HCT116 (cell line): Measurements from ENCODE around the gene SCGN. TPM values are rescaled to one million over a fixed set of nuclear protein-coding genes. Genes with fewer than 3 reads are reported as not detected.

Source experiments
- ATAC-seq: fragments of 200-7000 bp; cut with Tn5 transposase; 2 replicates; pipeline ENCODE4 v1.9.1; 2020; ENCODE audit warnings: mild to moderate bottlenecking, moderate library complexity
- BruUV-seq: library from RNA; stranded (reverse); fragments of 400-500 nt; replicated peaks from 2 replicates; lab custom pipeline; 2021; lab: Mats Ljungman, UMichigan
- CTCF ChIA-PET: fragments of 300-600 bp; sonication (Branson Sonifier 250); formaldehyde crosslinking; loops from one replicate; lab custom pipeline; 2021; ENCODE audit warnings: antibody characterized with exemption; lab: Charles Lee
- POLR2A ChIA-PET: fragments of 300-600, 350-600 bp; sonication (Branson Sonifier 250); formaldehyde crosslinking; loops from one replicate; lab custom pipeline; 2021; ENCODE audit warnings: antibody characterized with exemption; lab: Charles Lee
- RAD21 ChIA-PET, 2 experiments: fragments of 300-600 bp; sonication (Branson Sonifier 250); formaldehyde crosslinking; loops; one replicate each; lab custom pipeline; 2023; ENCODE audit warnings: low total read pairs in 2 of 2; ENCODE audit not compliant: uncharacterized antibody in 2 of 2, unreplicated experiment in 2 of 2, low non-redundant PET in 1 of 2; lab: Charles Lee
- DNase-seq: peaks from one replicate; pipeline ENCODE4 v3.0.0-alpha.2; 2010; ENCODE audit warnings: low read depth, low spot score
- H2AFZ ChIP-seq: fragments of 200-600 bp; shearing (Covaris generic), sonication (generic); 2 replicates; pipeline ENCODE4 v1.6.1; 2017; ENCODE audit warnings: low read depth, mixed run types, mixed read lengths, antibody characterized with exemption, low read length; ENCODE audit not compliant: poor library complexity, severe bottlenecking
- H3K27ac ChIP-seq: 2 replicates; pipeline ENCODE4 v1.5.1; 2012; ENCODE audit warnings: low read depth, low read length
- H3K27me3 ChIP-seq: fragments of 200-600 bp; sonication (generic); 2 replicates; pipeline ENCODE4 v1.6.1; 2016; ENCODE audit warnings: mixed run types, low read length, mixed read lengths; ENCODE audit not compliant: insufficient read depth
- H3K36me3 ChIP-seq, 2 experiments: fragments of 200-500 bp in 1 of 2; fragments of 200-600 bp in 1 of 2; sonication (Bioruptor generic) in 1 of 2; sonication (generic) in 1 of 2; 2 replicates each; pipeline versions ENCODE4 v1.5.1 to v1.6.1; 2014 to 2016; ENCODE audit warnings: low read length in 2 of 2, inconsistent platforms in 1 of 2, mixed read lengths in 1 of 2, mixed run types in 1 of 2; ENCODE audit not compliant: insufficient read depth in 2 of 2, control insufficient read depth in 1 of 2
- H3K4me1 ChIP-seq, 2 experiments: fragments of 200-600 bp in 1 of 2; sonication (generic) in 1 of 2; 2 replicates each; pipeline versions ENCODE4 v1.5.1 to v1.6.1; 2012 to 2017; ENCODE audit warnings: low read length in 2 of 2, inconsistent platforms in 1 of 2, mild to moderate bottlenecking in 1 of 2, mixed read lengths in 1 of 2, mixed run types in 1 of 2, moderate library complexity in 1 of 2; ENCODE audit not compliant: insufficient read depth in 2 of 2, control insufficient read depth in 1 of 2
- H3K4me2 ChIP-seq: fragments of 200-600 bp; sonication (generic); 2 replicates; pipeline ENCODE4 v1.6.1; 2017; ENCODE audit warnings: mixed run types, low read length, mixed read lengths
- H3K4me3 ChIP-seq, 2 experiments: fragments of 200-600 bp in 1 of 2; sonication (generic) in 1 of 2; replicated peaks in 1 of 2; 2 replicates each; pipeline ENCODE4 v1.5.1; 2011 to 2016; ENCODE audit warnings: low read length in 2 of 2, control low read depth in 1 of 2, low read depth in 1 of 2, mild to moderate bottlenecking in 1 of 2, mixed read lengths in 1 of 2, mixed run types in 1 of 2
- H3K79me2 ChIP-seq: fragments of 200-600 bp; sonication (generic); 2 replicates; pipeline ENCODE4 v1.6.1; 2017; ENCODE audit warnings: mild to moderate bottlenecking, mixed run types, low read length, moderate library complexity, mixed read lengths; ENCODE audit not compliant: insufficient read depth
- H3K9ac ChIP-seq: fragments of 200-600 bp; sonication (generic); 2 replicates; pipeline ENCODE4 v1.6.1; 2016; ENCODE audit warnings: low read length, mixed read lengths
- H3K9me2 ChIP-seq: fragments of 200-600 bp; sonication (generic), shearing (Covaris generic); 2 replicates; pipeline ENCODE4 v1.6.1; 2017; ENCODE audit warnings: mixed run types, mild to moderate bottlenecking, moderate library complexity; ENCODE audit not compliant: insufficient read depth
- H3K9me3 ChIP-seq, 2 experiments: fragments of 200-500 bp in 1 of 2; fragments of 200-600 bp in 1 of 2; sonication (Bioruptor generic) in 1 of 2; sonication (generic) in 1 of 2; 2 replicates each; pipeline ENCODE4 v1.6.1; 2014 to 2017; ENCODE audit warnings: low read length in 2 of 2, mixed read lengths in 2 of 2, inconsistent platforms in 1 of 2, low read depth in 1 of 2, mild to moderate bottlenecking in 1 of 2, mixed run types in 1 of 2, moderate library complexity in 1 of 2; ENCODE audit not compliant: control insufficient read depth in 1 of 2, insufficient read depth in 1 of 2
- H4K20me1 ChIP-seq: fragments of 200-600 bp; sonication (generic), shearing (Covaris generic); 2 replicates; pipeline ENCODE4 v1.6.1; 2017; ENCODE audit warnings: mixed run types, mild to moderate bottlenecking, moderate library complexity; ENCODE audit not compliant: insufficient read depth
- EGR1 ChIP-seq: IDR thresholded peaks from 2 replicates; pipeline ENCODE4 v1.6.1; 2012; ENCODE audit warnings: low read depth
- ELF1 ChIP-seq: IDR thresholded peaks from 2 replicates; pipeline ENCODE4 v1.6.1; 2012; ENCODE audit warnings: low read depth, borderline replicate concordance
- EZH2 ChIP-seq: fragments of 200-600 bp; sonication (generic); IDR thresholded peaks from 2 replicates; pipeline ENCODE4 v1.6.1; 2017; ENCODE audit warnings: antibody characterized with exemption, mixed run types
- EZH2phosphoT487 ChIP-seq: fragments of 200-600 bp; IDR thresholded peaks from 2 replicates; pipeline ENCODE4 v1.6.1; 2018; ENCODE audit warnings: antibody characterized with exemption, borderline replicate concordance
- FOSL1 ChIP-seq: IDR thresholded peaks from 2 replicates; pipeline ENCODE4 v1.6.1; 2012; ENCODE audit warnings: low read depth
- JUND ChIP-seq: IDR thresholded peaks from 2 replicates; pipeline ENCODE4 v1.6.1; 2012
- POLR2A ChIP-seq: IDR thresholded peaks from 2 replicates; pipeline ENCODE4 v1.7.0; 2011; ENCODE audit warnings: borderline replicate concordance; ENCODE audit not compliant: insufficient read depth, insufficient read length; ENCODE audit errors: extremely low read depth
- POLR2AphosphoS5 ChIP-seq: IDR thresholded peaks from 2 replicates; pipeline ENCODE4 v1.6.1; 2011; ENCODE audit warnings: mild to moderate bottlenecking, low read depth, low read length, moderate library complexity
- RAD21 ChIP-seq: IDR thresholded peaks from 2 replicates; pipeline ENCODE4 v1.6.1; 2012; ENCODE audit warnings: low read depth, mild to moderate bottlenecking
- SIN3A ChIP-seq: IDR thresholded peaks from 2 replicates; pipeline ENCODE4 v1.6.1; 2012; ENCODE audit warnings: low read depth
- SP1 ChIP-seq: IDR thresholded peaks from 2 replicates; pipeline ENCODE4 v1.6.1; 2012; ENCODE audit warnings: low read depth
- SRF ChIP-seq: IDR thresholded peaks from 2 replicates; pipeline ENCODE4 v1.6.1; 2012; ENCODE audit warnings: low read depth
- TCF7L2 ChIP-seq: IDR thresholded peaks from 2 replicates; pipeline ENCODE4 v1.7.0; 2011; ENCODE audit warnings: borderline replicate concordance, inconsistent platforms; ENCODE audit not compliant: insufficient read depth, insufficient read length; ENCODE audit errors: extremely low read depth
- YY1 ChIP-seq: IDR thresholded peaks from 2 replicates; pipeline ENCODE4 v1.6.1; 2011; ENCODE audit warnings: low read length, low read depth, moderate library complexity, mild to moderate bottlenecking; ENCODE audit not compliant: insufficient replicate concordance; ENCODE audit errors: extremely low read depth
- ZFX ChIP-seq: fragments of 450-650 bp; IDR thresholded peaks from 2 replicates; pipeline ENCODE4 v1.6.1; 2017
- ZNF274 ChIP-seq: fragments of 200-500 bp; sonication (Bioruptor generic); IDR thresholded peaks from 2 replicates; pipeline ENCODE4 v1.6.1; 2014; ENCODE audit warnings: mild to moderate bottlenecking, low read depth, low read length, inconsistent platforms
- intact Hi-C: fragments of 100-400 bp; cut with micrococcal nuclease; formaldehyde crosslinking; loops from 2 replicates; pipeline ENCODE4 v1.10.0; 2022
- total RNA-seq: library from RNA; stranded (reverse); gene quantifications from one replicate; pipeline ENCODE4 v1.2.1, GENCODE V29; 2021; ENCODE audit not compliant: unreplicated experiment
- TF ChIP-seq, protein P1 (sequence below): IDR thresholded peaks from 2 replicates; pipeline ENCODE4 v1.6.1; 2012
- TF ChIP-seq, protein P2 (sequence below): IDR thresholded peaks from 2 replicates; pipeline ENCODE4 v1.6.1; 2012
- TF ChIP-seq, protein P3 (sequence below), 3 experiments: fragments of 200-600 bp in 1 of 3; sonication (generic) in 1 of 3; IDR thresholded peaks in 2 of 3; conservative IDR thresholded peaks in 1 of 3; 2 replicates each; pipeline ENCODE4 v1.5.1; 2012 to 2017; ENCODE audit warnings: low read depth in 2 of 3, low read length in 2 of 3, antibody characterized with exemption in 1 of 3, borderline replicate concordance in 1 of 3, control low read depth in 1 of 3, mild to moderate bottlenecking in 1 of 3, mixed read lengths in 1 of 3, mixed run types in 1 of 3, moderate library complexity in 1 of 3; ENCODE audit not compliant: insufficient read depth in 1 of 3
- TF ChIP-seq, protein P4 (sequence below): IDR thresholded peaks from 2 replicates; pipeline ENCODE4 v1.6.1; 2011; ENCODE audit warnings: mild to moderate bottlenecking, low read length, moderate library complexity; ENCODE audit not compliant: insufficient replicate concordance; ENCODE audit errors: extremely low read depth

SCGN gene
- total RNA-seq, 1 experiment from 2014 or later = not detected

DNA sequence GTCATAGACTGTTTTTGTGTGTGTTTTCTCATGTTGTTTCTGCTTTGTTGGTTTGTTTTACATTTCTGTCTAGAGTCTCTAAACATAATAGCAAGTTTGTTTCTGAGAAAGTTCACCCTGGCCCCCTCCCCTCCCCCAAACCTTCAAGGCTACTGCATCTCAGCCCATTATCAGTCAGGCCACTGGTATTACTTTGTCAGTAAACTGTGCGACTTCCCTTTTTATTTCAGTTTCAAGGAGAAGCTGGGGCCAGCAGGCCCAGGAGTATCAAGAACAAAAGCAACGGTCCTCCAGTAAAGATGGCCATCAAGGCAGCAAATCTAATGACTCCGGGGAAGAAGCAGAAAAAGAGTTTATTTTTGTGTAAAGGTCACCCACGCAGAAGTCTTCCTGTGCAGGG is 32.8 kb upstream of the SCGN start:
- H2AFZ ChIP-seq = no peak overlapping the region
- intact Hi-C loops = no loop called here
- H3K9me3 ChIP-seq = no peaks in the 10 kb centered on the region
- H3K27me3 ChIP-seq = no peaks in the 10 kb centered on the region
- BruUV-seq = no TSS peak
- CTCF ChIA-PET = no interaction called here
- POLR2A ChIA-PET = no interaction called here
- TF ChIP-seq, protein P1, sequence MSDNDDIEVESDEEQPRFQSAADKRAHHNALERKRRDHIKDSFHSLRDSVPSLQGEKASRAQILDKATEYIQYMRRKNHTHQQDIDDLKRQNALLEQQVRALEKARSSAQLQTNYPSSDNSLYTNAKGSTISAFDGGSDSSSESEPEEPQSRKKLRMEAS = no peak
- TF ChIP-seq YY1 (no peak), SP1 (no peak), EGR1 (no peak), SIN3A (no peak), JUND (no peak), FOSL1 (no peak), TCF7L2 (no peak), RAD21 (no peak), EZH2phosphoT487 (no peak), ZNF274 (no peak)
- no peak overlapping the region for H3K9ac ChIP-seq
- DNase-seq (no peak), ATAC-seq (no peak)
- no peaks in the 10 kb centered on the region for H3K4me1 ChIP-seq
- H3K27ac ChIP-seq = no peak overlapping the region
- no peak overlapping the region for H3K4me2 ChIP-seq
- no peaks in the 10 kb centered on the region for H3K79me2 ChIP-seq
- no peaks in the 10 kb centered on the region for H3K9me2 ChIP-seq
- H3K4me3 ChIP-seq = no peak overlapping the region
- H4K20me1 ChIP-seq = no peaks in the 10 kb centered on the region
- RAD21 ChIA-PET = no interaction called here
- no peaks in the 10 kb centered on the region for H3K36me3 ChIP-seq

DNA sequence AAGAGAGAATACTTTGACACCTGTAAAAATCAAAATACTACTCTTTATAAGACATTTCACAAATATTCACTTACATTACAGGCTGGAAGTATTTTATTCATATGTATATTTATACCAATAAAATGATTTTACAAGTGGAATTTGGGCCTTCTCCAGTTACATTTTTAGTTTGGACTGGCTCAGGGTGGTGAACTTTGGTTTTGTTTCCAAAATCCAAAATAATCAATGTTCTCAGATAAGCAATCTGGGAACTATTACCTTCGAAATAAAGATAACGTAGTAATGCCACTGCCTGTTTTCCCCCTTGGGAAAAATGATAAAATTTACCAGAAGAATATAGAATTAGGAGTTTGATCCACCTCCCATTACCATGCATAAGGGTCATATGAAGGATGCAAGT is 31.6 kb upstream of the SCGN start:
- H3K36me3 ChIP-seq = no peaks in the 10 kb centered on the region
- H3K9me2 ChIP-seq = no peaks in the 10 kb centered on the region
- H3K27me3 ChIP-seq = no peaks in the 10 kb centered on the region
- no peak overlapping the region for H3K4me3 ChIP-seq
- no TSS peak for BruUV-seq
- no peak overlapping the region for H3K27ac ChIP-seq
- no peaks in the 10 kb centered on the region for H3K79me2 ChIP-seq
- CTCF ChIA-PET = no interaction called here
- RAD21 ChIA-PET = no interaction called here
- DNase-seq = no peak
- POLR2A ChIA-PET = no interaction called here
- no peaks in the 10 kb centered on the region for H4K20me1 ChIP-seq
- H3K4me2 ChIP-seq = no peak overlapping the region
- no peaks in the 10 kb centered on the region for H3K4me1 ChIP-seq
- H3K9me3 ChIP-seq = no peaks in the 10 kb centered on the region
- no peak for ATAC-seq
- intact Hi-C loops = no loop called here
- H2AFZ ChIP-seq = no peak overlapping the region
- H3K9ac ChIP-seq = no peak overlapping the region
- TF ChIP-seq SIN3A = no peak
- no peak for TF ChIP-seq POLR2A
- TF ChIP-seq POLR2AphosphoS5 = no peak
- no peak for TF ChIP-seq FOSL1
- no peak for TF ChIP-seq EZH2
- no peak for TF ChIP-seq ZNF274
- TF ChIP-seq ZFX = no peak
- no peak for TF ChIP-seq ELF1
- TF ChIP-seq, protein P2, sequence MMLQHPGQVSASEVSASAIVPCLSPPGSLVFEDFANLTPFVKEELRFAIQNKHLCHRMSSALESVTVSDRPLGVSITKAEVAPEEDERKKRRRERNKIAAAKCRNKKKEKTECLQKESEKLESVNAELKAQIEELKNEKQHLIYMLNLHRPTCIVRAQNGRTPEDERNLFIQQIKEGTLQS = no peak
- TF ChIP-seq, protein P3, sequence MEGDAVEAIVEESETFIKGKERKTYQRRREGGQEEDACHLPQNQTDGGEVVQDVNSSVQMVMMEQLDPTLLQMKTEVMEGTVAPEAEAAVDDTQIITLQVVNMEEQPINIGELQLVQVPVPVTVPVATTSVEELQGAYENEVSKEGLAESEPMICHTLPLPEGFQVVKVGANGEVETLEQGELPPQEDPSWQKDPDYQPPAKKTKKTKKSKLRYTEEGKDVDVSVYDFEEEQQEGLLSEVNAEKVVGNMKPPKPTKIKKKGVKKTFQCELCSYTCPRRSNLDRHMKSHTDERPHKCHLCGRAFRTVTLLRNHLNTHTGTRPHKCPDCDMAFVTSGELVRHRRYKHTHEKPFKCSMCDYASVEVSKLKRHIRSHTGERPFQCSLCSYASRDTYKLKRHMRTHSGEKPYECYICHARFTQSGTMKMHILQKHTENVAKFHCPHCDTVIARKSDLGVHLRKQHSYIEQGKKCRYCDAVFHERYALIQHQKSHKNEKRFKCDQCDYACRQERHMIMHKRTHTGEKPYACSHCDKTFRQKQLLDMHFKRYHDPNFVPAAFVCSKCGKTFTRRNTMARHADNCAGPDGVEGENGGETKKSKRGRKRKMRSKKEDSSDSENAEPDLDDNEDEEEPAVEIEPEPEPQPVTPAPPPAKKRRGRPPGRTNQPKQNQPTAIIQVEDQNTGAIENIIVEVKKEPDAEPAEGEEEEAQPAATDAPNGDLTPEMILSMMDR (IDR thresholded peaks at IDR 0.05 in 2 of 3, conservative IDR thresholded peaks at IDR 0.05 in 1 of 3; ENCODE audit: borderline replicate concordance in 1 of 3, insufficient read depth in 1 of 3, low read depth in 2 of 3, low read length in 2 of 3) = no peak
- TF ChIP-seq SRF = no peak
- TF ChIP-seq, protein P4, sequence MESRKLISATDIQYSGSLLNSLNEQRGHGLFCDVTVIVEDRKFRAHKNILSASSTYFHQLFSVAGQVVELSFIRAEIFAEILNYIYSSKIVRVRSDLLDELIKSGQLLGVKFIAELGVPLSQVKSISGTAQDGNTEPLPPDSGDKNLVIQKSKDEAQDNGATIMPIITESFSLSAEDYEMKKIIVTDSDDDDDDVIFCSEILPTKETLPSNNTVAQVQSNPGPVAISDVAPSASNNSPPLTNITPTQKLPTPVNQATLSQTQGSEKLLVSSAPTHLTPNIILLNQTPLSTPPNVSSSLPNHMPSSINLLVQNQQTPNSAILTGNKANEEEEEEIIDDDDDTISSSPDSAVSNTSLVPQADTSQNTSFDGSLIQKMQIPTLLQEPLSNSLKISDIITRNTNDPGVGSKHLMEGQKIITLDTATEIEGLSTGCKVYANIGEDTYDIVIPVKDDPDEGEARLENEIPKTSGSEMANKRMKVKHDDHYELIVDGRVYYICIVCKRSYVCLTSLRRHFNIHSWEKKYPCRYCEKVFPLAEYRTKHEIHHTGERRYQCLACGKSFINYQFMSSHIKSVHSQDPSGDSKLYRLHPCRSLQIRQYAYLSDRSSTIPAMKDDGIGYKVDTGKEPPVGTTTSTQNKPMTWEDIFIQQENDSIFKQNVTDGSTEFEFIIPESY = no peak
